Erythroblast (primary cell): ENCODE results near the gene CAMKK2.

ENCODE experiments used
- GATA1 ChIP-seq: IDR thresholded peaks from 2 replicates; pipeline ENCODE4 v1.6.1; 2011; ENCODE audit warnings: low read depth, mild to moderate bottlenecking, control low read depth, low read length, moderate library complexity
- POLR2A ChIP-seq: IDR thresholded peaks from 2 replicates; pipeline ENCODE4 v1.6.1; 2011; ENCODE audit warnings: mild to moderate bottlenecking, low read length

DNA sequence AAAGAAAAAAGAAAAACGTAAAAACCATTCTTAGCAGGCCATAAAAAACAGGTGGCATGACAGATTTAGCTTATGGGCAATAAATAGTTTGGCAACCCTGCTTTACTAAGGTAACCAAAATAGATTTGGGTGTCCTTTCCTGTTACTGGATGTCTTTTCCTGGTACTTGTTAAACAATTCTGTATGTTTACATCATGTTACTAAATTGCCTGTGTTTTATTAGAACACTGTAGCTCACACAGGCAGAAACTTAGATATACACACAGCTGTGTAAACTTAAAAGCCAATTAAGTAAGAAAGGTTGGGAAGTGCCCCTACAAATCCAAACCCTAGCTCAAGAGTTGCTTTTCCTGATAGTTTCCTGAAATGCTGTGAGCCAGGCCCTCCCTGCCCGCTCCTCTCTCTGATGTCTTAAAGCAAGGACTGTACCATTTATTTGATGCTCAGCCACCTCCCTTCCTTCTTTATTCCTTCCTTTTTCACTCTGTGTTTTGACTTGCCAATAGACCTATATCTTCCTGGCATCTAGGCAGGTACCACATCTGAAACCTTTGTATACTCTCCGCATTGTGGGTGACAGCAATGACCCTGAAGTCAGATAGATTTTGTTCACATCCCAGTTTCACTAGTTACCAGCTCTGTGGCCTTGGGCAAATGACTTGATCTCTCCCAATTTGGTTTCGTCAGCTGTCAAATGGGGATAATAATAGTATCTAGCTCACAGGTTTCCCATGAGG is 3.7 kb upstream of the CAMKK2 start:
- TF ChIP-seq POLR2A: no peak
- TF ChIP-seq GATA1: no peak
